Astrocyte of the spinal cord (primary cell): Measurements from ENCODE around the gene ATOSB.

Experiments used
- DNase-seq: peaks from one replicate; pipeline ENCODE4 v3.0.0; 2011; ENCODE audit warnings: low read depth, low spot score
- H3K4me3 ChIP-seq: 2 replicates; pipeline ENCODE4 v1.5.1; 2011; ENCODE audit warnings: low read depth, mild to moderate bottlenecking, low read length, moderate library complexity
- CTCF ChIP-seq: IDR thresholded peaks from 2 replicates; pipeline ENCODE4 v1.5.1; 2012; ENCODE audit warnings: low read depth, mild to moderate bottlenecking, low read length, inconsistent platforms
- in situ Hi-C: cut with HindIII; loops from 2 replicates; pipeline ENCODE4 v1.10.0; 2017; ENCODE audit warnings: low sequenced_read_pairs

ATOSB gene

DNA sequence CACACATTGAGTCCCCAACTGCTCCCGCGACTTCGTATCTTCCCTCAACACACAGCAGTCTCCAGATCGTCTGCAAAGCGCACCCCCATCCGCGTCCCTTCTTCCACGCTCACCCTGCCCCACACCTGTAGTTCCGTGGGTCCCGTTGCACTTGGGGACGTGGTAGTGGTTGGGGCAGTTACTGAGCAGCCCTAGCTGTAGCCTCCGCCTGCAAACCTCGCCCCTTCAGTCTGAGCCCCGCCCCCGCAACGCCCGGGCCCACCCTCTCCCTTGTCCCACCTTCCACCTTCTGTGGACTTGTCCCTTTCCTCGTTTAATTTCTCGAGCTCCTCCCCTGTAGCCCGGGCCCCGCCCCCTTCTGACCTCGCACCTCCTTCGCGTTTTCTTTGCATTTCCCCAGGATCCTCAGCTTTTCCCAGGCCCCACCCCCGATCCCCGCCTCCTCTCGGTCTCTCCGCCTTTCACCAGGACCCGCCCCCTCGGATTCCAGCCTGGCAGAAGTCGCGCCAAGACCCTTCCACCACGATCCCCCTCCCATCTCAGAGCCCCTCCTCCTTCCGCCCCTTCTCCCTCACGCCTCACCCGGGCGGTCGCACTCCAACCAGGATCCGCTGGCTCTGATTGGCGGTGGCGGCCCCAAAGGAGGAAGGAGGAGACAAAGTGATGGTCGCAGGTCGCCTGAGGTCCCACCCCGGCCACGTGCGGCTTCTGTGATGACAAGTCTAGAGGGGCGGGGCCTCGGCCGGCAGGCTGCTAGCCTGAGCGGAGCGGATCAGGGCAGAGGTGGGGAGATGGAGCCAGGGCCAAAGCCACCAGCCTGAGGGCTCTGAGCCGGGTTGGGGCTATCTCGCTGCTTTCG is at the start of gene ATOSB:
ATOSB (minus strand) TSS at position 183 of the 859 bp plus-strand sequence. CDS start 7,588 bp downstream, outside the sequence.
- H3K4me3 ChIP-seq: peak within 1 kb of the TSS; percentile 88
- no peak for TF ChIP-seq CTCF
- in situ Hi-C loops: no loop called here
- peak; percentile 98 for DNase-seq

DNA sequence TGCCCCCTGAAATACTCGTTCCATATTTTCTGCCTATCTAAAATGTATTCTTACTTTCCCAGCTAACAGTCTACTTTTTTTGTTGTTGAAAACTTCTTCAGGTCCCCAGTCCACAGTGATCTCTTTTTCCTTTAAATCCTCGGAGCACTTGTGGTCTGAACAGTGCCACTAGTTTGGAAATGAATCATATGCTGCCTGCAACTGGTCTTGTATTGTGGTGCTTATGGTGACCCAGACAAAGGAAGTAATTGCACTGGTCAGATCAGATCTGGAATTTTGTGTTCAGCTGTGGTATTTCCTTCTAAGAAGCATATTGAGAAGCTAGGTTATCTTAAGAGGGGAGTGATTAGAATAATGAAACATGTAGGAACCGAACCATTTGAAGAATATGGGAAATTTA is 49.0 kb upstream of the ATOSB start:
- H3K4me3 ChIP-seq: no peak overlapping the region
- peak; percentile 68 for DNase-seq
- in situ Hi-C loops: no loop called here
- TF ChIP-seq CTCF: no peak

DNA sequence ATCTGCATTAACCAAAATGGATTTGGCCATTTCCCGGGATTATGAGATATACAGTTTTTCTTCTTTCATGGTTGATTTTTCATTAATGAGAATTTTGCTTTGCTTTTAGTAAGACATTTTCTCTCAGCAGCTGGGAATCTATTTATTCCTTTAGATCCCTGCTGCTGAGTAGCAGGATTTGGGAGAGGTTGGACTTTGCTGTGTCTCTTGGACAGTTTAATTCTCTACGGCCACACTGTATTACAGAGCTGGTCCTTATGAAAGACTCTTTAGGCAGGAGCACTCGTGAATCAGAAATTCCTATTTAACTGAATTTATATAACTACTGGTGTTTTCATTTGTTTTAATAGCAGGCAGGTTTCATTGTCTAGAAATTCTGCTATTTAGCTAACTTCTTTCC is 47.8 kb upstream of the ATOSB start:
- no peak for DNase-seq
- TF ChIP-seq CTCF: no peak
- H3K4me3 ChIP-seq: no peak overlapping the region
- in situ Hi-C loops: no loop called here

GRCh38 chr9:35162605-35163315 is 47.1 kb upstream of the ATOSB start:
- no peak for TF ChIP-seq CTCF
- peak overlapping the region; percentile 88 for H3K4me3 ChIP-seq
- in situ Hi-C loops: no loop called here
- peak; percentile 1 for DNase-seq

DNA sequence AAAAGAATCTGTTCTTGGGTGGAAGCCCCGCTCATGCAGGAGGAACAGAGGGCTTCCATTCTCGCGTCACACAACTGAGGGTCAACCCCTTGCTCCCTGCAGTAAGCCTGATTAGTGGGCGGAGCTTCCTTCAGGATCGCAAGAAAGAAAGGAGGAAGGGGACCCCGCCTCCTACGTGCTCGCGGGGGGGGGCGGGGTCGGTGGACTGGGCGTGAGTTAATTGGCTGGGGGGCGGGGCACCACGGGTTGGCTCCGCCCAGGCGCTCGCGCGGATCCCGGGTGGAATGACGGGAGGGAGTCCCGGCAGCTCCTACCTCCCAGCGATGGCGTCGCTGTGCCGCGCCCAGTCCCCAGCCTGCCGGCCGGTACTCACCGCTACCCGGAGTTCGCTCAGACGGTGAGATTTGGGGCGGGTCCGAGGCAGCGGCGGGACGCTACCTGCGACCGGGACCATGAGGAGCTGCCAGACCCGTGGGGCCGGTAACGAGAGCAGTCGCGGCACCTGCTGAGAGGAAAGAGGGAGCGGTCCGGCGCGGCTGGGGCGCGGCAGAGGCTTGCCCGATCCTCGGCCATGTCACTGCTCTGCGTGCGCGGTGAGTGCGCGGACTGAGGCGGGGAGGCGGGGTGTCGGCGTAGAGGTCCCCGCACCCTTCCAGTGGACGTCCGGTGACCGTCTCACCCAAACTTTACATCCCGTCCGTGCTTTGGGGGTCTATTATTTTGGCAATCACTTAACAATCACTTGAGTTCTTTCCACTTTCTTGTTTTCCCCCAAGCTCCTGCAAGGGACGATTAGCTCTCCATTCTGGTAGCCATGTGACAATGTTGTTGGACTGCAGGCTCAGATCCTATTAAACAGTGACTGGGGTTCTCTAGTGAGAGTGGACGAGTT is 46.3 kb upstream of the ATOSB start, which contains the start of gene UNC13B:
UNC13B (plus strand) TSS at position 297 of the 892 bp plus-strand sequence; CDS start at position 572, 275 bp downstream.
- peak; percentile 14 for TF ChIP-seq CTCF
- in situ Hi-C loops: no loop called here
- H3K4me3 ChIP-seq: peak within 1 kb of the TSS; percentile 88
- DNase-seq: peak; percentile 95
